Endothelial cell of umbilical vein (primary cell): ENCODE data around the gene PPP1R12A. TPM values are rescaled to one million over a fixed set of nuclear protein-coding genes. Genes with fewer than 3 reads are reported as not detected.

Source experiments
- BruUV-seq: library from RNA; stranded (reverse); fragments of 400-500 nt; replicated peaks from 2 replicates; lab custom pipeline; 2021; lab: Mats Ljungman, UMichigan
- CTCF ChIA-PET: fragments of 300-600, 350-600 bp; sonication (Branson Sonifier 250); formaldehyde crosslinking; loops from one replicate; lab custom pipeline; 2021; ENCODE audit warnings: antibody characterized with exemption, inconsistent platforms; lab: Charles Lee
- POLR2A ChIA-PET: fragments of 300-600, 350-600 bp; sonication (Branson Sonifier 250); formaldehyde crosslinking; loops from one replicate; lab custom pipeline; 2021; ENCODE audit warnings: antibody characterized with exemption, inconsistent platforms; lab: Charles Lee
- DNase-seq: peaks from one replicate; pipeline ENCODE4 v3.0.0-alpha.2; 2011; ENCODE audit warnings: low read depth, low spot score
- FAIRE-seq: peaks from 2 replicates; lab custom pipeline; 2011; peaks lifted over from hg19 to GRCh38; lab: Jason Lieb, UNC
- H2AFZ ChIP-seq: 2 replicates; pipeline ENCODE4 v1.6.0; 2012; ENCODE audit warnings: low read depth, low read length, control low read depth, inconsistent platforms
- H3K27ac ChIP-seq: 2 replicates; pipeline ENCODE4 v1.5.1; 2011; ENCODE audit warnings: low read depth, mild to moderate bottlenecking, control low read depth, low read length, moderate library complexity; ENCODE audit not compliant: insufficient read depth
- H3K27me3 ChIP-seq, 2 experiments: 2 replicates each; pipeline versions ENCODE4 v1.6.0 to v1.6.1; 2011; ENCODE audit warnings: low read length in 2 of 2, mixed read lengths in 1 of 2; ENCODE audit not compliant: control insufficient read depth in 2 of 2, insufficient read depth in 2 of 2
- H3K36me3 ChIP-seq, 2 experiments: 2 replicates in 1 of 2; 3 replicates in 1 of 2; pipeline ENCODE4 v1.5.1; 2011; ENCODE audit warnings: low read length in 2 of 2, mild to moderate bottlenecking in 1 of 2, moderate library complexity in 1 of 2; ENCODE audit not compliant: control insufficient read depth in 2 of 2, insufficient read depth in 2 of 2; ENCODE audit errors: extremely low read depth in 1 of 2
- H3K4me1 ChIP-seq: 3 replicates; pipeline ENCODE4 v1.5.1; 2011; ENCODE audit warnings: mild to moderate bottlenecking, low read length; ENCODE audit not compliant: control insufficient read depth, insufficient read depth; ENCODE audit errors: extremely low read depth
- H3K4me2 ChIP-seq: 2 replicates; pipeline ENCODE4 v1.6.1; 2011; ENCODE audit warnings: low read length, control low read depth, mixed read lengths; ENCODE audit not compliant: insufficient read depth
- H3K4me3 ChIP-seq, 3 experiments: fragments of 200-600 bp in 1 of 3; sonication (generic), shearing (Covaris generic) in 1 of 3; replicated peaks in 1 of 3; 2 replicates each; pipeline ENCODE4 v1.5.1; 2011 to 2016; ENCODE audit warnings: control low read depth in 3 of 3, low read length in 3 of 3, mild to moderate bottlenecking in 2 of 3, inconsistent platforms in 1 of 3, low read depth in 1 of 3, moderate library complexity in 1 of 3; ENCODE audit not compliant: insufficient read depth in 1 of 3
- H3K79me2 ChIP-seq: 2 replicates; pipeline ENCODE4 v1.6.0; 2012; ENCODE audit warnings: low read length, inconsistent platforms; ENCODE audit not compliant: control insufficient read depth, insufficient read depth
- H3K9ac ChIP-seq: replicated peaks from 2 replicates; pipeline ENCODE3; 2011; ENCODE audit warnings: low read length, control low read depth; ENCODE audit not compliant: insufficient read depth; ENCODE audit errors: extremely low read depth
- H3K9me1 ChIP-seq: replicated peaks from 3 replicates; pipeline ENCODE4 v1.6.0; 2011; ENCODE audit warnings: mild to moderate bottlenecking, low read length; ENCODE audit not compliant: control insufficient read depth, insufficient read depth; ENCODE audit errors: extremely low read depth
- H3K9me3 ChIP-seq: replicated peaks from 2 replicates; pipeline ENCODE4 v1.5.1; 2012; ENCODE audit warnings: low read length, inconsistent platforms; ENCODE audit not compliant: control insufficient read depth, insufficient read depth
- H4K20me1 ChIP-seq: replicated peaks from 2 replicates; pipeline ENCODE3; 2011; ENCODE audit warnings: mild to moderate bottlenecking, low read length; ENCODE audit not compliant: control insufficient read depth, insufficient read depth; ENCODE audit errors: extremely low read depth
- EZH2 ChIP-seq: IDR thresholded peaks from 2 replicates; pipeline ENCODE4 v1.6.1; 2012; ENCODE audit warnings: borderline replicate concordance, low read depth, mild to moderate bottlenecking, moderate library complexity, low read length, inconsistent platforms; ENCODE audit not compliant: severe bottlenecking
- FOS ChIP-seq: IDR thresholded peaks from 2 replicates; pipeline ENCODE4 v1.6.1; 2011; ENCODE audit warnings: mild to moderate bottlenecking, low read length, moderate library complexity, borderline replicate concordance; ENCODE audit not compliant: insufficient read depth
- GATA2 ChIP-seq: IDR thresholded peaks from 2 replicates; pipeline ENCODE4 v1.7.0; 2011; ENCODE audit warnings: low read depth, mild to moderate bottlenecking, moderate library complexity, mixed read lengths, low read length; ENCODE audit not compliant: insufficient read length, insufficient read depth
- JUN ChIP-seq: IDR thresholded peaks from 2 replicates; pipeline ENCODE4 v1.6.1; 2011; ENCODE audit warnings: borderline replicate concordance, low read depth; ENCODE audit not compliant: insufficient read length, insufficient read depth
- MYC ChIP-seq: IDR thresholded peaks from one replicate; pipeline ENCODE4 v1.6.1; 2011; ENCODE audit warnings: mild to moderate bottlenecking, low read depth, low read length
- POLR2A ChIP-seq: IDR thresholded peaks from 2 replicates; pipeline ENCODE4 v1.6.1; 2012; ENCODE audit warnings: low read depth, mild to moderate bottlenecking, control low read depth, low read length
- POLR2AphosphoS5 ChIP-seq: IDR thresholded peaks from 2 replicates; pipeline ENCODE4 v1.6.1; 2012; ENCODE audit warnings: low read depth, mild to moderate bottlenecking, control low read depth, low read length, moderate library complexity; ENCODE audit not compliant: insufficient read depth
- dilution Hi-C: fragments of 300-500 bp; cut with MboI; formaldehyde crosslinking; loops from one replicate; pipeline ENCODE4 v1.15.0; 2019; ENCODE audit warnings: low sequenced_read_pairs; ENCODE audit not compliant: extremely low pct_ligation_motif_present
- intact Hi-C: fragments of 100-400 bp; cut with micrococcal nuclease; formaldehyde crosslinking; loops from one replicate; pipeline ENCODE4 v1.10.0; 2022
- polyA plus RNA-seq, 4 experiments: library from polyadenylated mRNA; depleted of rRNA in 3 of 4; stranded (reverse) in 3 of 4; unstranded in 1 of 4; fragments of >200 nt; gene quantifications; 2 replicates each; pipeline versions ENCODE4 v1.2.1 to v1.2.3, GENCODE V29; 2011 to 2012; ENCODE audit warnings: missing spikeins in 1 of 4
- total RNA-seq: library from RNA; stranded (reverse); gene quantifications from 2 replicates; pipeline ENCODE4 v1.2.3, GENCODE V29; 2021
- TF ChIP-seq, protein P1 (sequence below): IDR thresholded peaks from 2 replicates; pipeline ENCODE4 v1.6.1; 2011; ENCODE audit not compliant: insufficient read depth, insufficient read length
- TF ChIP-seq, protein P2 (sequence below), 2 donors: IDR thresholded peaks; 1 replicate in 1 of 2; 2 replicates in 1 of 2; pipeline ENCODE4 v1.5.1; 2011; ENCODE audit warnings: low read length in 2 of 2, mild to moderate bottlenecking in 2 of 2, moderate library complexity in 2 of 2, control low read depth in 1 of 2, inconsistent platforms in 1 of 2, low read depth in 1 of 2; ENCODE audit not compliant: insufficient read depth in 1 of 2; ENCODE audit errors: extremely low read depth in 1 of 2

Gene PPP1R12A
- total and polyA plus RNA-seq, 2 donors (not counting 3 experiments of a cell fraction or from before 2014, with no cell fraction given) = 12.9 to 83.9 TPM

DNA sequence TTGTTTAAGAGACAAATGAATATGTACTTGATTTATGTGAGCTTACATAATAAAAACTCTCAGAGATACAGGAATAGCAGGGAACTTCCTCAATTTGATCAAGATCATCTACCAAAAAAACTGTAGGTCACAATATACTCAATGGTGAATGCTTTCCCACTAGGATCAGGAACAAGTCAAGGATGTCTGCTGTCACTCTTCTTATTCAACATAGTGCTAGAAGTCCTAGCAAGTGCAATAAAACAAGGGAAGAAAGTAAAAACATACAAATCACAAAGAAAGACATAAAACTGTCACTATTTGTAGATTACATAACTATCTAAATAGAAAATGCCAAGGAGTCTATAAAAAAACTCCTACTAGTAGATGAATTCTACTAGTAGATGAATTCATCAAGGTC is 202.3 kb downstream of the PPP1R12A start:
- BruUV-seq = no TSS peak

More for the DNA sequence above, 202.3 kb downstream of the PPP1R12A start:
- Histone ChIP-seq H3K9ac (no peak overlapping the region), H3K27ac (no peak overlapping the region), H2AFZ (no peak overlapping the region), H3K4me3 (no peak overlapping the region), H3K4me2 (no peak overlapping the region), H3K4me1 (no peaks in the 10 kb centered on the region), H3K27me3 (no peaks in the 10 kb centered on the region), H3K79me2 (no peaks in the 10 kb centered on the region), H3K9me1 (no peaks in the 10 kb centered on the region), H3K36me3 (no peaks in the 10 kb centered on the region), H3K9me3 (no peaks in the 10 kb centered on the region), H4K20me1 (no peaks in the 10 kb centered on the region)
- ChIA-PET POLR2A (no interaction called here), CTCF (interaction anchor here (1.0 kb wide), 1 partner anchor 313 kb away, joined by 3 read pairs; no protein-coding TSS in a partner anchor)
- dilution Hi-C loops (no loop called here), intact Hi-C loops (no loop called here)
- no peak for TF ChIP-seq GATA2
- no peak for TF ChIP-seq POLR2A
- TF ChIP-seq, protein P1, sequence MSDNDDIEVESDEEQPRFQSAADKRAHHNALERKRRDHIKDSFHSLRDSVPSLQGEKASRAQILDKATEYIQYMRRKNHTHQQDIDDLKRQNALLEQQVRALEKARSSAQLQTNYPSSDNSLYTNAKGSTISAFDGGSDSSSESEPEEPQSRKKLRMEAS = no peak
- no peak for TF ChIP-seq FOS
- no peak for TF ChIP-seq EZH2
- no peak for TF ChIP-seq POLR2AphosphoS5
- TF ChIP-seq MYC = no peak
- TF ChIP-seq, protein P2, sequence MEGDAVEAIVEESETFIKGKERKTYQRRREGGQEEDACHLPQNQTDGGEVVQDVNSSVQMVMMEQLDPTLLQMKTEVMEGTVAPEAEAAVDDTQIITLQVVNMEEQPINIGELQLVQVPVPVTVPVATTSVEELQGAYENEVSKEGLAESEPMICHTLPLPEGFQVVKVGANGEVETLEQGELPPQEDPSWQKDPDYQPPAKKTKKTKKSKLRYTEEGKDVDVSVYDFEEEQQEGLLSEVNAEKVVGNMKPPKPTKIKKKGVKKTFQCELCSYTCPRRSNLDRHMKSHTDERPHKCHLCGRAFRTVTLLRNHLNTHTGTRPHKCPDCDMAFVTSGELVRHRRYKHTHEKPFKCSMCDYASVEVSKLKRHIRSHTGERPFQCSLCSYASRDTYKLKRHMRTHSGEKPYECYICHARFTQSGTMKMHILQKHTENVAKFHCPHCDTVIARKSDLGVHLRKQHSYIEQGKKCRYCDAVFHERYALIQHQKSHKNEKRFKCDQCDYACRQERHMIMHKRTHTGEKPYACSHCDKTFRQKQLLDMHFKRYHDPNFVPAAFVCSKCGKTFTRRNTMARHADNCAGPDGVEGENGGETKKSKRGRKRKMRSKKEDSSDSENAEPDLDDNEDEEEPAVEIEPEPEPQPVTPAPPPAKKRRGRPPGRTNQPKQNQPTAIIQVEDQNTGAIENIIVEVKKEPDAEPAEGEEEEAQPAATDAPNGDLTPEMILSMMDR (IDR thresholded peaks at IDR 0.05; ENCODE audit: extremely low read depth in 1 of 2, insufficient read depth in 1 of 2, low read depth in 1 of 2, low read length in 2 of 2) = no peak
- no peak for TF ChIP-seq JUN
- FAIRE-seq = no peak
- no peak for DNase-seq
